ENCODE results near the gene SYNDIG1. TPM values are rescaled to one million over a fixed set of nuclear protein-coding genes. Genes with fewer than 3 reads are reported as not detected.

SYNDIG1 gene
- total and polyA plus RNA-seq, 2 experiments from 2014 or later, result 1.7 to 2.4 TPM

DNA sequence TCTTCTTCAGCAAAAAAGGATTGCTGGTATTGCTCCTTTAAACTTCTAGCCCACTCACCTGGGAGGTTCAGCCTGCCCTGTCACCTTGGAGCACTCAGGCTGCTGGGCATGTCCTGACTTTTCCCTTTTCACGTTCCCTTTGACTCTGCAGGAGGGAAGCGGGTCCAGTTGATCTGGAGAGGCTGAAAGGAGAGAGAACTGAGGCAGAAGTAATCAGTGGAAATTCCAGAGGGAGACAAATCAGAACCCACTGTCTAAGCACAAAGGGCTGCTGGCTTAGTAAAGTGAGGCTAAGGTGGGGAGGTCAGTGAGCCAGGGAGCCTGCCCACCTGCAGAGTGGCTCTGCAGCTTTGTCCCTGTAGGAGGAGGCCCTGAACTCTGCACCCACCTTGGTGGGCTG lies 9.7 kb upstream of the SYNDIG1 start:
- H3K9me3 ChIP-seq (ENCODE audit: low read depth), result no peaks in the 10 kb centered on the region
- DNase-seq (ENCODE audit: low read depth in 1 of 2, low spot score in 1 of 2), result no peak
- peaks cover 43% of the 10 kb centered on the region for H3K27me3 ChIP-seq
- H3K4me3 ChIP-seq, result no peak overlapping the region
- no peaks in the 10 kb centered on the region for H3K4me1 ChIP-seq (ENCODE audit: low read depth)
- TF ChIP-seq, protein P1, sequence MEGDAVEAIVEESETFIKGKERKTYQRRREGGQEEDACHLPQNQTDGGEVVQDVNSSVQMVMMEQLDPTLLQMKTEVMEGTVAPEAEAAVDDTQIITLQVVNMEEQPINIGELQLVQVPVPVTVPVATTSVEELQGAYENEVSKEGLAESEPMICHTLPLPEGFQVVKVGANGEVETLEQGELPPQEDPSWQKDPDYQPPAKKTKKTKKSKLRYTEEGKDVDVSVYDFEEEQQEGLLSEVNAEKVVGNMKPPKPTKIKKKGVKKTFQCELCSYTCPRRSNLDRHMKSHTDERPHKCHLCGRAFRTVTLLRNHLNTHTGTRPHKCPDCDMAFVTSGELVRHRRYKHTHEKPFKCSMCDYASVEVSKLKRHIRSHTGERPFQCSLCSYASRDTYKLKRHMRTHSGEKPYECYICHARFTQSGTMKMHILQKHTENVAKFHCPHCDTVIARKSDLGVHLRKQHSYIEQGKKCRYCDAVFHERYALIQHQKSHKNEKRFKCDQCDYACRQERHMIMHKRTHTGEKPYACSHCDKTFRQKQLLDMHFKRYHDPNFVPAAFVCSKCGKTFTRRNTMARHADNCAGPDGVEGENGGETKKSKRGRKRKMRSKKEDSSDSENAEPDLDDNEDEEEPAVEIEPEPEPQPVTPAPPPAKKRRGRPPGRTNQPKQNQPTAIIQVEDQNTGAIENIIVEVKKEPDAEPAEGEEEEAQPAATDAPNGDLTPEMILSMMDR (IDR thresholded peaks at IDR 0.05; ENCODE audit: low read depth, low read length), result no peak
- H3K27ac ChIP-seq, result no peak overlapping the region
- no peaks in the 10 kb centered on the region for H3K36me3 ChIP-seq

- no peak for DNase-seq (ENCODE audit: low read depth in 1 of 2, low spot score in 1 of 2)
- TF ChIP-seq, protein P1 (IDR thresholded peaks at IDR 0.05; ENCODE audit: low read depth, low read length), result no peak
- H3K4me3 ChIP-seq, result no peak overlapping the region
- no peaks in the 10 kb centered on the region for H3K9me3 ChIP-seq (ENCODE audit: low read depth)
- peaks cover 52% of the 10 kb centered on the region for H3K27me3 ChIP-seq
- no peak overlapping the region for H3K27ac ChIP-seq
- no peaks in the 10 kb centered on the region for H3K36me3 ChIP-seq
- no peaks in the 10 kb centered on the region for H3K4me1 ChIP-seq (ENCODE audit: low read depth)
These were observed 8.7 kb upstream of the SYNDIG1 start for GRCh38 chr20:24460712-24461111.

DNA sequence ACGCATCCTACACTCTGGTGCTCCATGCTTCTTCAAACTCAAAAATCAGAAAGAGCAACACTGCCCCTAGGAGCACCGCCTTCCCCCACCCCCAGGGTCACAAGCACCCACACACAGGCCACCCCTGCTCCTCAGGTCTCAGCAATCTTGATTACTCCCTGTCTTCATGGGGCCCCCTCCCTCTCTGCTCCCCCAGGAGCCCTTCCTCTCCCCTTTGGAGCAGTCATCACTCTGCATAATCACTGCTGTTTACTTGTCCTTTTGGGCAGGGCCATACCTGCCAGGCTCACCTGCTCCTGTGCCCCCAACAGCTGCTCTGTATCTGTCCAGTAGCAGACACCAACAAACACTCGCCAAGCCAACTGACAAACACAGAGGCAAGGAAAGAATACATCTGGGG lies 7.6 kb upstream of the SYNDIG1 start:
- TF ChIP-seq, protein P1 (IDR thresholded peaks at IDR 0.05; ENCODE audit: low read depth, low read length), result no peak
- H3K27ac ChIP-seq, result no peak overlapping the region
- H3K9me3 ChIP-seq (ENCODE audit: low read depth), result no peaks in the 10 kb centered on the region
- H3K36me3 ChIP-seq, result no peaks in the 10 kb centered on the region
- H3K27me3 ChIP-seq, result peaks cover 55% of the 10 kb centered on the region
- H3K4me1 ChIP-seq (ENCODE audit: low read depth), result no peaks in the 10 kb centered on the region
- DNase-seq (ENCODE audit: low read depth in 1 of 2, low spot score in 1 of 2), result no peak
- H3K4me3 ChIP-seq, result no peak overlapping the region

GRCh38 chr20:24462460-24463010 lies 6.9 kb upstream of the SYNDIG1 start:
- H3K27ac ChIP-seq, result no peak overlapping the region
- no peaks in the 10 kb centered on the region for H3K36me3 ChIP-seq
- DNase-seq (ENCODE audit: low read depth in 1 of 2, low spot score in 1 of 2), result no peak
- H3K9me3 ChIP-seq (ENCODE audit: low read depth), result no peaks in the 10 kb centered on the region
- no peak overlapping the region for H3K4me3 ChIP-seq
- no peaks in the 10 kb centered on the region for H3K4me1 ChIP-seq (ENCODE audit: low read depth)
- H3K27me3 ChIP-seq, result peaks cover 55% of the 10 kb centered on the region
- TF ChIP-seq, protein P1 (IDR thresholded peaks at IDR 0.05; ENCODE audit: low read depth, low read length), result no peak

DNA sequence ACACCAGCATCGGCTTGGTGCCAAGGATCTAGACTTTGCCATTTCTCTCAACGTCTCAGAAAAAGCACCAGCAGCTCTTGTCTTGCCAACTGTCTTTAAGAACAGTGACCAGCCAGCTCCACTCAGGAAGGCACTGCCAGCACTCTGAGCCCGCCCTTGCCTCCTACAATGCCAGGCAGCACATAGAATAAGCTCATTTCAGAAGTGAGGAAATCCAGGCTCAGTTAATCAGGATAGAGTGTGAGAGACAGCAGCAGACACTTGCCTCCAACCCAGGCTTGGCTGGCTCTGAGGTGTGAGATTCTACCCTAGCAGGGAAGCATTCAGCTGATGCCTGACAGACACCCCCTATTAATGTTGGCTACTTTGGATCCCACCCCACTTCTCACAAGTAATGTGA lies 4.3 kb upstream of the SYNDIG1 start:
- H3K4me1 ChIP-seq (ENCODE audit: low read depth), result no peaks in the 10 kb centered on the region
- H3K36me3 ChIP-seq, result no peaks in the 10 kb centered on the region
- no peak overlapping the region for H3K4me3 ChIP-seq
- TF ChIP-seq, protein P1 (IDR thresholded peaks at IDR 0.05; ENCODE audit: low read depth, low read length), result no peak
- DNase-seq (ENCODE audit: low read depth in 1 of 2, low spot score in 1 of 2), result no peak
- H3K9me3 ChIP-seq (ENCODE audit: low read depth), result no peaks in the 10 kb centered on the region
- peaks cover 54% of the 10 kb centered on the region for H3K27me3 ChIP-seq
- no peak overlapping the region for H3K27ac ChIP-seq

All from cardiac muscle cell (in vitro differentiated cells and primary cell).